NT2/D1 (cell line): ENCODE results near the gene CD74.

Experiments used
- DNase-seq: peaks from one replicate; pipeline ENCODE4 v3.0.0-alpha.2; 2011; ENCODE audit warnings: low read depth, low spot score
- H3K27me3 ChIP-seq: 2 replicates; pipeline ENCODE4 v1.6.0; 2011; ENCODE audit warnings: mild to moderate bottlenecking; ENCODE audit not compliant: insufficient read length, insufficient read depth
- H3K36me3 ChIP-seq: 2 replicates; pipeline ENCODE4 v1.6.1; 2011; ENCODE audit warnings: mild to moderate bottlenecking, low read length, mixed read lengths; ENCODE audit not compliant: insufficient read depth, insufficient read length
- H3K4me1 ChIP-seq: 2 replicates; pipeline ENCODE4 v1.5.1; 2011; ENCODE audit not compliant: insufficient read depth, insufficient read length
- H3K4me3 ChIP-seq: 2 replicates; pipeline ENCODE4 v1.5.1; 2011; ENCODE audit warnings: low read depth; ENCODE audit not compliant: insufficient read length
- H3K9ac ChIP-seq: 2 replicates; pipeline ENCODE4 v1.6.0; 2011; ENCODE audit warnings: low read depth; ENCODE audit not compliant: insufficient read length
- H3K9me3 ChIP-seq: 2 replicates; pipeline ENCODE4 v1.5.1; 2011; ENCODE audit warnings: mild to moderate bottlenecking, low read length; ENCODE audit not compliant: insufficient read depth
- SUZ12 ChIP-seq: IDR thresholded peaks from 2 replicates; pipeline ENCODE4 v1.6.1; 2011; ENCODE audit not compliant: insufficient read length, insufficient read depth; ENCODE audit errors: extremely low read depth
- YY1 ChIP-seq: IDR thresholded peaks from 2 replicates; pipeline ENCODE4 v1.6.1; 2011; ENCODE audit not compliant: insufficient read length, insufficient read depth
- ZNF274 ChIP-seq: IDR thresholded peaks from 2 replicates; pipeline ENCODE4 v1.6.1; 2011; ENCODE audit warnings: mild to moderate bottlenecking, low read depth, low read length

The CD74 gene

DNA sequence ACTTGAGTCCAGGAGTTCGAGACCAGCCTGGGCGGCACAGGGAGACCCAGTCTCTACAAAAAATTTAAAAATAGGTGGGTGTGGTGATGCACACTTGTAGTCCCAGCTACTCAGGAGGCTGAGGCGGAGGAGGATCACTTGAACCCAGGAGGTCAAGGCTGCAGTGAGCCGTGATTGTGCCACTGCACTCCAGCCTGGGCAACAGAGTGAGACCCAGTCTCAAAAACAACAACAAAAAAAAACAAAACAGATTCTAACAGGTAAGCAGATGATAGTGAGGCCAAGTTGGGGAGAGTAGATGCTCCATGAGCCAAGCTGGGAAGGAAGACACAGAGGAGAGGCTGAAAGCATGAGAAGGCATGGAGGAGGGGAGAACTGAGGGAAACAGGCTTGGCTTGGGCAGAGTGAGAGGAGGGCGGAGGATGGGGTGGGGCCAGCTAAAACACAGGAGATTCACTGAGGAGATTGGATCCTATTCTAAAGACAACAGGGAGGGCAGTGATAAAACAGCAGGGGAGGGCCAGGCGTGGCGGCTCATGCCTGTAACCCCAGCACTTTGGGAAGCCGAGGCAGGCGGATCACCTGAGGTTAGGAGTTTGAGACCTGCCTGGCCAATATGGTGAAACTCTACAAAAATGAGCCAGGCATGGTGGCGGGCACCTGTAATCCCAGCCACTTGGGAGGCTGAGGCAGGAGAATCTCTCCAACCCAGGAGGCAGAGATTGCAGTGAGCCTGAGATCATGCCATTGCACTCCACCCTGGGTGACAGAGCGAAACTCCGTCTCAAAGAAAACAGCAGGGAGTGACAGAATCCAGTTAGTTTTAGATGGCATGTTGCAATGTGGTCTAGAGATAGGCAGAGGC is 28.5 kb upstream of the CD74 start:
- no peak for DNase-seq
- TF ChIP-seq SUZ12 (no peak), YY1 (no peak), ZNF274 (no peak)
- Histone ChIP-seq H3K9me3 (no peaks in the 10 kb centered on the region), H3K9ac (no peak overlapping the region), H3K4me1 (peaks cover 5% of the 10 kb centered on the region), H3K4me3 (no peak overlapping the region), H3K36me3 (peaks cover 31% of the 10 kb centered on the region), H3K27me3 (no peaks in the 10 kb centered on the region)

DNA sequence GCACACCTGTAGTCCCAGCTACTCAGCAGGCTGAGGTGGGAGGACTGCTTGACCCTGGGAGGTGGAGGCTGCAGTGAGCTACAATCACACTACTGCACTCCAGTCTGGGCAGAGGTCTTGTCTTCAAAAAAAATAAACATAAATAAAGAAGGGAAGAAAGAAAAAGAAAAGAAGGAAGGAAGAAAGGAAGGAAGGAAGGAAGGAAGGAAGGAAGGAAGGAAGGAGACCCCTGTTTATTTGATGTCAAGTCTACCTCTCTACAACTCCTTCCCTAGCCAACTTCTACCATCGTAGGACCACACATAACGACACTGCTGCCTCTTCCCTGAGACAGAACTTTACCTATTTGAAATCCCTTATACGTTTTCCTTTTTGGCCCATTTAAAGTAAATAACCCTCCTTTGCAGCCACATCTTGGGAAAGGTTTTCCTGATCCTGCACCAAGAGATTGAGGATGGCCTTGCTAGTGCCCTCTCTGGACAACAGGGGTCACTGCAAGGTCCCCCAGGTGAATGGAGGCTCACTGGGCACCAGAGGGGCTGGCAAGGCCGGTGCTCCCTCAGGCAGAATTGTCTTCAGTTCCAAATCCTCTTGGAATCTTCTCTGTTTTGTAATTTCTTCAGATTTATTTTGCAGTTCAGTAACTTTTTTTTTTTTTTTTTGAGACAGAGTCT is 26.3 kb upstream of the CD74 start:
- H3K9me3 ChIP-seq = no peaks in the 10 kb centered on the region
- peaks cover 9% of the 10 kb centered on the region for H3K36me3 ChIP-seq
- H3K4me1 ChIP-seq = no peaks in the 10 kb centered on the region
- H3K9ac ChIP-seq = no peak overlapping the region
- H3K27me3 ChIP-seq = no peaks in the 10 kb centered on the region
- no peak for DNase-seq
- H3K4me3 ChIP-seq = no peak overlapping the region
- TF ChIP-seq YY1 (no peak), ZNF274 (no peak), SUZ12 (no peak)

DNA sequence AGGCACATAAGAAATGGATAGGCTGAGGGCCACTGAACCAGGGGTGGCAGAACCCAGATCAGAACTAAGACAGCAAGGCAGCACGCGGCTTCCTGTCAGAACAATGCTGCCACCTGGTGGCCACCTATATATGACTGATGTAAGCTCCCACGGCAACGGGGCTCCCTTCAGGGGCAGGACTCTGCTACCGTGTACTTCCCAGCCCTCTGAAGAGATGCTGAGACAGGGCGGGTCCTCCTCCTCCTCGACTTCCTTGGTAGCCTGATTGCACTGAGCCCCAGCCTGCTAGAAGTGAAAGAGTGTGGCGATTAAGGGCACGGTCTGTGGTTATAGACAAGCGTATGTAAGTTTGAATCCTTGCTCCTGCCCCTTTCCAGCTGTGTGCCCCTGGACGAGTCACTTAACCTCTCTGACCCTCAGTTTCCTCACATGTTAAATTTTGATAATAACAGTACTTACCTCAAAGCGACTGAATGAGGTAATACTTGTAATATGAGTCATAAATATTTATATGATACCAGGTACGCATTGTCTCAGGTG is 23.5 kb upstream of the CD74 start:
- Histone ChIP-seq H3K36me3 (no peaks in the 10 kb centered on the region), H3K4me3 (no peak overlapping the region), H3K9me3 (no peaks in the 10 kb centered on the region), H3K27me3 (no peaks in the 10 kb centered on the region), H3K9ac (no peak overlapping the region), H3K4me1 (peaks cover under 1% of the 10 kb centered on the region)
- TF ChIP-seq ZNF274 (no peak), YY1 (no peak), SUZ12 (no peak)
- peak; percentile 81 for DNase-seq

GRCh38 chr5:150434464-150434863 is 21.8 kb upstream of the CD74 start:
- H3K27me3 ChIP-seq = no peaks in the 10 kb centered on the region
- no peaks in the 10 kb centered on the region for H3K36me3 ChIP-seq
- TF ChIP-seq YY1 = no peak
- no peak for TF ChIP-seq ZNF274
- DNase-seq = no peak
- H3K4me1 ChIP-seq = peaks cover 4% of the 10 kb centered on the region
- no peak overlapping the region for H3K4me3 ChIP-seq
- H3K9ac ChIP-seq = no peak overlapping the region
- H3K9me3 ChIP-seq = no peaks in the 10 kb centered on the region

DNA sequence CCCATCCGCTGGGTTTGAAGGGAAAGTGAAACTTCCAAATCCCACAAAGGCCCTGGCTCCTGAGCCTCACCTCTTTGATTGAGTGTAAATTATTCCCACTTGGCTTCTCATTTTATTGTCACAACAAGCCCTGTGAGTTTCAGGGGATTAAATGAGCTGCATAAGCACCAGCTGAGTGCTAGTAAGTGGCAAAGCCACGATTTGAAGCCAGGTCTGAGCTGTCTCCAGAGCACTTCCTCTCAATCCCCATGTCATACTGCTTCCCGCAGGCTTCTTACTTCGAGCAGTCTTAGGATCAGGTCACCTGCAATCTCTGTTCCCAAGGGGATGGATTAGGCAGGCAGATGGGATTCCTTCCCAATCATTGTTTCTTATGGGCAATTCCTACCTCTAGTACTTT is 18.9 kb upstream of the CD74 start:
- no peak for DNase-seq
- Histone ChIP-seq H3K4me3 (no peak overlapping the region), H3K4me1 (peaks cover 4% of the 10 kb centered on the region), H3K9me3 (no peaks in the 10 kb centered on the region), H3K27me3 (no peaks in the 10 kb centered on the region), H3K9ac (no peak overlapping the region), H3K36me3 (no peaks in the 10 kb centered on the region)
- TF ChIP-seq ZNF274 (no peak), SUZ12 (no peak), YY1 (no peak)

GRCh38 chr5:150431048-150431447 is 18.3 kb upstream of the CD74 start:
- no peak for TF ChIP-seq SUZ12
- TF ChIP-seq YY1 = no peak
- TF ChIP-seq ZNF274 = no peak
- Histone ChIP-seq H3K4me3 (no peak overlapping the region), H3K36me3 (no peaks in the 10 kb centered on the region), H3K9ac (no peak overlapping the region), H3K27me3 (no peaks in the 10 kb centered on the region), H3K4me1 (peaks cover 4% of the 10 kb centered on the region), H3K9me3 (no peaks in the 10 kb centered on the region)
- DNase-seq = no peak

DNA sequence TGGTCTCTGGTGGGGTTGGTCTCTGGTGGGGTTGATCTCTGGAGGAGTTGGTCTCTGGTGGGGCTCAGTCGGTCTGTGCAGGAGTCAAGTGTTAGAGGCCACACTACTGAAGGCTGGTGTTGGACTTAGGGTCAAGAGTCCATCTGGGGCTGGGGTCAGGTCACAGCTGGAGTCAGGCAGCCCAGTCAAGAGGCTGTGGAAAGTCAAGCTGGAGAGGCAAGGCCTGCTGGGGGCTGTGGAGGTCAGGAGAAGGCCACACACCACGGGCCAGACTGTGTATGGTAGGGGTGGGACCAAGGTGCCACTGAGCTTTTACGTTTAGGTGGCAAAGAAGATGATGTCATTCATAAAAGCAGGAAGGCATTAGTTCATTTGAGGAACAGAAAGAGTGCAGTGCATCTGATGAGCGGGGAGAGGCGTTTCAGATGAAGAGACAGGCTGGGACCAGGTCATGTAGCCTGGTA is 16.7 kb upstream of the CD74 start:
- TF ChIP-seq YY1 = no peak
- TF ChIP-seq ZNF274 = no peak
- TF ChIP-seq SUZ12 = no peak
- DNase-seq = no peak
- Histone ChIP-seq H3K36me3 (no peaks in the 10 kb centered on the region), H3K9me3 (no peaks in the 10 kb centered on the region), H3K9ac (no peak overlapping the region), H3K27me3 (no peaks in the 10 kb centered on the region), H3K4me3 (no peak overlapping the region), H3K4me1 (peaks cover 4% of the 10 kb centered on the region)
